ENCODE data around the gene AKAP8L. TPM values are rescaled to one million over a fixed set of nuclear protein-coding genes. Genes with fewer than 3 reads are reported as not detected.

The AKAP8L gene
- total RNA-seq, 1 experiment from 2014 or later = 231 TPM

- no peak for TF ChIP-seq ZNF416 (CRISPR knock-in tag; IDR thresholded peaks at IDR 0.05)
- no peak for TF ChIP-seq TP53 (CRISPR knock-in tag; IDR thresholded peaks at IDR 0.05)
Measured at GRCh38 chr19:15394426-15394825, 24.4 kb downstream of the AKAP8L start (continued).

- Mint-ChIP-seq H3K27ac (0 out of 2 replicates have a peak overlapping the region, but pooled peaks have one; percentile 76), H3K4me3 (no peak overlapping the region), H3K4me1 (no peaks in the 10 kb centered on the region), H3K9me3 (no peaks in the 10 kb centered on the region), H3K27me3 (ENCODE audit: low read depth) (no peaks in the 10 kb centered on the region), H3K36me3 (peaks cover 66% of the 10 kb centered on the region)
- ChIA-PET POLR2A (no interaction called here), CTCF (no interaction called here)
- DNase-seq (ENCODE audit: low spot score) = no peak
- TF ChIP-seq USF1 (CRISPR knock-in tag; IDR thresholded peaks at IDR 0.05) (no peak), RORB (CRISPR knock-in tag; IDR thresholded peaks at IDR 0.05) (no peak), GTF2I (CRISPR knock-in tag; conservative IDR thresholded peaks at IDR 0.05) (no peak), HMGXB4 (CRISPR knock-in tag; IDR thresholded peaks at IDR 0.05) (no peak)
- ATAC-seq = no peak
Measured at GRCh38 chr19:15393963-15394362, 24.8 kb downstream of the AKAP8L start.

- no peak overlapping the region for H3K4me3 Mint-ChIP-seq
- CTCF ChIA-PET = interaction anchor here (0.6 kb wide), 1 partner anchor 215 kb away, joined by 3 read pairs; no protein-coding TSS in a partner anchor
- DNase-seq (ENCODE audit: low spot score) = no peak
- H3K4me1 Mint-ChIP-seq = no peaks in the 10 kb centered on the region
- POLR2A ChIA-PET = no interaction called here
- H3K36me3 Mint-ChIP-seq = peaks cover 48% of the 10 kb centered on the region
- no peak overlapping the region for H3K27ac Mint-ChIP-seq
- ATAC-seq = no peak
- H3K9me3 Mint-ChIP-seq = no peaks in the 10 kb centered on the region
- no peaks in the 10 kb centered on the region for H3K27me3 Mint-ChIP-seq (ENCODE audit: low read depth)
- TF ChIP-seq ZNF232 (CRISPR knock-in tag; IDR thresholded peaks at IDR 0.05) (no peak), ZNF396 (CRISPR knock-in tag; IDR thresholded peaks at IDR 0.05; ENCODE audit: borderline replicate concordance) (no peak), GTF2I (CRISPR knock-in tag; conservative IDR thresholded peaks at IDR 0.05) (no peak), EMX1 (CRISPR knock-in tag; IDR thresholded peaks at IDR 0.05) (no peak), SMAD4 (CRISPR knock-in tag; IDR thresholded peaks at IDR 0.05) (no peak), AR (CRISPR knock-in tag; IDR thresholded peaks at IDR 0.05) (no peak)
Measured at GRCh38 chr19:15390814-15391213, 28.0 kb downstream of the AKAP8L start.

- Mint-ChIP-seq H3K27ac (peak overlapping the region; percentile 82), H3K36me3 (peaks cover 5% of the 10 kb centered on the region; the same call in 1 of the 2 replicates), H3K4me1 (peaks cover 26% of the 10 kb centered on the region), H3K27me3 (ENCODE audit: low read depth) (no peaks in the 10 kb centered on the region), H3K4me3 (peak overlapping the region; percentile 86), H3K9me3 (no peaks in the 10 kb centered on the region)
- CTCF ChIA-PET = no interaction called here
- DNase-seq (ENCODE audit: low spot score) (no peak), ATAC-seq (no peak)
- TF ChIP-seq CBFB (CRISPR knock-in tag; IDR thresholded peaks at IDR 0.05; ENCODE audit: low read depth) (no peak), ZNF396 (CRISPR knock-in tag; IDR thresholded peaks at IDR 0.05; ENCODE audit: borderline replicate concordance) (no peak), ZSCAN18 (CRISPR knock-in tag; IDR thresholded peaks at IDR 0.05) (no peak), TEAD1 (CRISPR knock-in tag; IDR thresholded peaks at IDR 0.05) (no peak), IRF1 (CRISPR knock-in tag; IDR thresholded peaks at IDR 0.05) (no peak), IRF2 (CRISPR knock-in tag; IDR thresholded peaks at IDR 0.05; ENCODE audit: borderline replicate concordance, low read depth) (no peak), SOX15 (CRISPR knock-in tag; IDR thresholded peaks at IDR 0.05) (no peak), EMX1 (CRISPR knock-in tag; IDR thresholded peaks at IDR 0.05) (no peak), MLX (CRISPR knock-in tag; IDR thresholded peaks at IDR 0.05) (no peak)
- POLR2A ChIA-PET = interaction anchor here (1.6 kb wide), 1 partner anchor 37 kb away, joined by 5 read pairs; the partner anchor contains the start of gene AKAP8L
Measured at GRCh38 chr19:15381864-15382263, 36.9 kb downstream of the AKAP8L start.
